H1 (cell line): Measurements from ENCODE around the gene BAZ2B. TPM values are rescaled to one million over a fixed set of nuclear protein-coding genes. Genes with fewer than 3 reads are reported as not detected.

Experiments
- CTCF ChIA-PET: fragments of 300-600 bp; sonication (Branson Sonifier 250); formaldehyde crosslinking; loops from one replicate; lab custom pipeline; 2021; ENCODE audit not compliant: partially characterized antibody; lab: Charles Lee
- POLR2A ChIA-PET: fragments of 300-600 bp; sonication (Branson Sonifier 250); formaldehyde crosslinking; loops from one replicate; lab custom pipeline; 2021; ENCODE audit warnings: inconsistent platforms; ENCODE audit not compliant: partially characterized antibody; lab: Charles Lee
- DNase-seq, 2 experiments: peaks; one replicate each; pipeline versions ENCODE4 v3.0.0 to v3.0.0-alpha.2; 2010 to 2022; ENCODE audit warnings: low spot score in 2 of 2, low read depth in 1 of 2, mixed read lengths in 1 of 2
- FAIRE-seq: peaks from 2 replicates; lab custom pipeline; 2011; peaks lifted over from hg19 to GRCh38; lab: Jason Lieb, UNC
- H2AFZ ChIP-seq: 2 replicates; pipeline ENCODE4 v1.8.1; 2012; ENCODE audit warnings: low read length, inconsistent platforms
- H2AK5ac ChIP-seq: 2 replicates; pipeline ENCODE4 v1.6.1; 2013; ENCODE audit warnings: low read depth, low read length
- H2BK120ac ChIP-seq: replicated peaks from 2 replicates; pipeline ENCODE3; 2013; ENCODE audit warnings: low read depth, low read length, inconsistent platforms
- H2BK12ac ChIP-seq: 2 replicates; pipeline ENCODE4 v1.6.1; 2013; ENCODE audit warnings: low read depth, low read length
- H2BK15ac ChIP-seq: 2 replicates; pipeline ENCODE4 v1.6.1; 2013; ENCODE audit warnings: low read length
- H2BK20ac ChIP-seq: 2 replicates; pipeline ENCODE4 v1.6.1; 2013; ENCODE audit warnings: low read length
- H2BK5ac ChIP-seq: 2 replicates; pipeline ENCODE4 v1.6.1; 2013; ENCODE audit warnings: low read depth, low read length
- H3K14ac ChIP-seq: 2 replicates; pipeline ENCODE4 v1.6.1; 2013; ENCODE audit warnings: inconsistent platforms; ENCODE audit not compliant: insufficient read length
- H3K18ac ChIP-seq: 2 replicates; pipeline ENCODE4 v1.6.1; 2013; ENCODE audit warnings: low read length; ENCODE audit errors: extremely low read depth
- H3K23ac ChIP-seq: 2 replicates; pipeline ENCODE4 v1.6.1; 2013; ENCODE audit warnings: inconsistent platforms; ENCODE audit not compliant: insufficient read length
- H3K23me2 ChIP-seq: 2 replicates; pipeline ENCODE4 v1.6.1; 2013; ENCODE audit warnings: low read depth, low read length
- H3K27ac ChIP-seq: 2 replicates; pipeline ENCODE4 v1.6.1; 2011; ENCODE audit warnings: low read depth, low read length, inconsistent platforms
- H3K27me3 ChIP-seq, 4 experiments: replicated peaks in 1 of 4; 1 replicate in 1 of 4; 2 replicates in 3 of 4; pipeline versions ENCODE4 v1.6.1 to v1.8.1; 2011 to 2013; ENCODE audit warnings: low read length in 3 of 4, mild to moderate bottlenecking in 3 of 4, inconsistent platforms in 2 of 4, mixed read lengths in 2 of 4, moderate library complexity in 1 of 4; ENCODE audit not compliant: control insufficient read depth in 3 of 4, insufficient read depth in 3 of 4; ENCODE audit errors: extremely low read depth in 1 of 4
- H3K36me3 ChIP-seq, 4 experiments: 2 replicates each; pipeline versions ENCODE4 v1.6.1 to v1.8.1; 2011 to 2013; ENCODE audit warnings: mild to moderate bottlenecking in 4 of 4, low read length in 3 of 4, moderate library complexity in 2 of 4, control low read depth in 1 of 4, inconsistent platforms in 1 of 4; ENCODE audit not compliant: insufficient read depth in 4 of 4, control insufficient read depth in 2 of 4
- H3K4ac ChIP-seq: replicated peaks from 2 replicates; pipeline ENCODE3; 2013; ENCODE audit warnings: low read length, low read depth, mixed read lengths, inconsistent platforms; ENCODE audit not compliant: insufficient read length
- H3K4me1 ChIP-seq, 4 experiments: replicated peaks in 1 of 4; 1 replicate in 1 of 4; 2 replicates in 3 of 4; pipeline versions ENCODE4 v1.6.1 to v1.8.1; 2011 to 2013; ENCODE audit warnings: low read length in 3 of 4, inconsistent platforms in 2 of 4, mixed read lengths in 1 of 4; ENCODE audit not compliant: insufficient read depth in 4 of 4, control insufficient read depth in 3 of 4
- H3K4me2 ChIP-seq, 2 experiments: 2 replicates each; pipeline versions ENCODE4 v1.6.1 to v1.8.1; 2011 to 2013; ENCODE audit warnings: low read depth in 2 of 2, low read length in 2 of 2, control low read depth in 1 of 2, inconsistent platforms in 1 of 2, mild to moderate bottlenecking in 1 of 2; ENCODE audit not compliant: insufficient read depth in 1 of 2
- H3K4me3 ChIP-seq, 4 experiments: fragments of 200-600, 300-600 bp in 1 of 4; sonication (generic), shearing (Covaris generic), sonication (Bioruptor Twin) in 1 of 4; 2 replicates each; pipeline versions ENCODE4 v1.5.1 to v1.8.1; 2011 to 2016; ENCODE audit warnings: low read length in 4 of 4, low read depth in 3 of 4, control low read depth in 2 of 4, inconsistent platforms in 2 of 4, mild to moderate bottlenecking in 2 of 4, mixed read lengths in 1 of 4, moderate library complexity in 1 of 4; ENCODE audit not compliant: insufficient read depth in 2 of 4; ENCODE audit errors: extremely low read depth in 1 of 4
- H3K56ac ChIP-seq: replicated peaks from 2 replicates; pipeline ENCODE3; 2013; ENCODE audit warnings: low read depth, mild to moderate bottlenecking, mixed read lengths, low read length, inconsistent platforms; ENCODE audit not compliant: insufficient read length
- H3K79me1 ChIP-seq: 2 replicates; pipeline ENCODE4 v1.6.1; 2013; ENCODE audit warnings: low read depth, low read length, control low read depth
- H3K79me2 ChIP-seq, 2 experiments: 2 replicates each; pipeline versions ENCODE4 v1.6.1 to v1.8.1; 2012 to 2013; ENCODE audit warnings: low read length in 2 of 2, mild to moderate bottlenecking in 2 of 2, inconsistent platforms in 1 of 2; ENCODE audit not compliant: insufficient read depth in 2 of 2, control insufficient read depth in 1 of 2
- H3K9ac ChIP-seq, 4 experiments: replicated peaks in 1 of 4; 1 replicate in 1 of 4; 2 replicates in 3 of 4; pipeline versions ENCODE4 v1.6.1 to v1.8.1; 2011 to 2013; ENCODE audit warnings: low read depth in 3 of 4, low read length in 3 of 4, control low read depth in 2 of 4, mild to moderate bottlenecking in 2 of 4, moderate library complexity in 2 of 4, inconsistent platforms in 1 of 4; ENCODE audit errors: extremely low read depth in 1 of 4
- H3K9me3 ChIP-seq, 2 experiments: 2 replicates each; pipeline versions ENCODE4 v1.6.1 to v1.8.1; 2012 to 2013; ENCODE audit warnings: mild to moderate bottlenecking in 2 of 2, moderate library complexity in 2 of 2, control low read depth in 1 of 2, inconsistent platforms in 1 of 2, low read depth in 1 of 2, low read length in 1 of 2, mixed read lengths in 1 of 2; ENCODE audit not compliant: insufficient read depth in 2 of 2
- H4K20me1 ChIP-seq, 2 experiments: replicated peaks in 1 of 2; 2 replicates each; pipeline versions ENCODE3 to v1.8.1; 2011 to 2013; ENCODE audit warnings: inconsistent platforms in 2 of 2, low read length in 2 of 2, mild to moderate bottlenecking in 1 of 2; ENCODE audit not compliant: insufficient read depth in 2 of 2, control insufficient read depth in 1 of 2
- H4K5ac ChIP-seq: 2 replicates; pipeline ENCODE4 v1.6.1; 2013; ENCODE audit warnings: low read length, low read depth, mixed read lengths, inconsistent platforms; ENCODE audit not compliant: insufficient read length
- H4K8ac ChIP-seq: 2 replicates; pipeline ENCODE4 v1.8.0; 2013; ENCODE audit warnings: mild to moderate bottlenecking, moderate library complexity, low read length, inconsistent platforms; ENCODE audit not compliant: insufficient read depth; ENCODE audit errors: extremely low read depth
- H4K91ac ChIP-seq: replicated peaks from 2 replicates; pipeline ENCODE3; 2013; ENCODE audit warnings: low read length, mixed read lengths, inconsistent platforms; ENCODE audit not compliant: insufficient read length
- BACH1 ChIP-seq: IDR thresholded peaks from 2 replicates; pipeline ENCODE4 v1.6.1; 2012; ENCODE audit warnings: low read length, improper control_type of control experiment
- EP300 ChIP-seq, 2 experiments: IDR thresholded peaks; 1 replicate in 1 of 2; 2 replicates in 1 of 2; pipeline ENCODE4 v1.6.1; 2011 to 2012; ENCODE audit warnings: low read depth in 2 of 2, low read length in 2 of 2, mild to moderate bottlenecking in 2 of 2, borderline replicate concordance in 1 of 2, inconsistent platforms in 1 of 2, moderate library complexity in 1 of 2
- EZH2 ChIP-seq: fragments of 200-600 bp; sonication (generic); IDR thresholded peaks from 2 replicates; pipeline ENCODE4 v1.7.1; 2012; ENCODE audit warnings: low read depth, mild to moderate bottlenecking, moderate library complexity, low read length, inconsistent platforms; ENCODE audit not compliant: severe bottlenecking
- KDM4A ChIP-seq: IDR thresholded peaks from one replicate; pipeline ENCODE4 v1.7.1; 2012; ENCODE audit warnings: low read depth, mild to moderate bottlenecking, moderate library complexity, low read length, inconsistent platforms; ENCODE audit not compliant: severe bottlenecking
- MAFK ChIP-seq: IDR thresholded peaks from 2 replicates; pipeline ENCODE4 v1.6.1; 2012; ENCODE audit warnings: low read depth, mild to moderate bottlenecking, improper control_type of control experiment, low read length
- POU5F1 ChIP-seq: IDR thresholded peaks from 2 replicates; pipeline ENCODE4 v1.6.1; 2011; ENCODE audit warnings: low read depth, mild to moderate bottlenecking, low read length, moderate library complexity
- RXRA ChIP-seq: IDR thresholded peaks from 2 replicates; pipeline ENCODE4 v1.6.1; 2011; ENCODE audit warnings: low read depth, mild to moderate bottlenecking, low read length, moderate library complexity; ENCODE audit not compliant: insufficient read depth
- SIN3A ChIP-seq, 2 experiments: IDR thresholded peaks in 1 of 2; conservative IDR thresholded peaks in 1 of 2; 2 replicates each; pipeline ENCODE4 v1.6.1; 2011 to 2012; ENCODE audit warnings: low read length in 2 of 2, improper control_type of control experiment in 1 of 2, low read depth in 1 of 2, mild to moderate bottlenecking in 1 of 2
- SIX5 ChIP-seq: IDR thresholded peaks from 2 replicates; pipeline ENCODE4 v1.6.1; 2011; ENCODE audit warnings: mild to moderate bottlenecking, low read depth, low read length
- SP1 ChIP-seq: IDR thresholded peaks from 2 replicates; pipeline ENCODE4 v1.6.1; 2011; ENCODE audit warnings: low read depth, low read length
- SUZ12 ChIP-seq: fragments of 200-600 bp; sonication (generic); IDR thresholded peaks from 2 replicates; pipeline ENCODE4 v1.6.1; 2012; ENCODE audit warnings: mild to moderate bottlenecking, inconsistent platforms, low read length, moderate library complexity, mixed read lengths
- TAF7 ChIP-seq: optimal IDR thresholded peaks from 2 replicates; pipeline ENCODE3; 2011; ENCODE audit warnings: low read depth, mild to moderate bottlenecking, inconsistent platforms, low read length, moderate library complexity, borderline replicate concordance
- TEAD4 ChIP-seq: IDR thresholded peaks from 2 replicates; pipeline ENCODE4 v1.6.1; 2012; ENCODE audit warnings: low read depth, low read length, inconsistent platforms, mixed read lengths
- WGBS, 2 experiments: shearing (Covaris generic) in 1 of 2; methylation state at CpG; one replicate each; pipeline versions ENCODE4 v1.1.6 to v1.1.7; 2013 to 2015; ENCODE audit warnings: low lambda C conversion rate in 2 of 2, mixed read lengths in 2 of 2, inconsistent platforms in 1 of 2, low coverage in 1 of 2, missing lambda C conversion rate in 1 of 2; ENCODE audit not compliant: insufficient replicate concordance in 2 of 2, insufficient coverage in 1 of 2, insufficient read length in 1 of 2; ENCODE audit errors: extremely low coverage in 1 of 2, missing lambda C conversion rate in 1 of 2; 5-methylcytosine and 5-hydroxymethylcytosine counted together
- polyA plus RNA-seq, 7 experiments: library from polyadenylated mRNA; depleted of rRNA in 3 of 7; stranded (reverse) in 5 of 7; unstranded in 2 of 7; fragments of >200 nt in 5 of 7; fragments of 200-250 nt in 2 of 7; gene quantifications; 1 replicate in 5 of 7; 2 replicates in 1 of 7; 4 replicates in 1 of 7; pipeline versions ENCODE4 v1.2.1 to v1.2.3, GENCODE V29; 2011 to 2013; ENCODE audit warnings: missing spikeins in 2 of 7, mixed read lengths in 2 of 7
- total RNA-seq: library from RNA; stranded (reverse); fragmentation: NEBNext Ultra II Directional; extraction: Animal tissue kit (Norgen Biotek cat#: 25700); gene quantifications from 2 replicates; pipeline ENCODE4 v1.2.1, GENCODE V29; 2021
- TF ChIP-seq, protein P1 (sequence below): IDR thresholded peaks from 2 replicates; pipeline ENCODE4 v1.6.1; 2012; ENCODE audit warnings: inconsistent platforms

BAZ2B gene
- total and polyA plus RNA-seq, 2 of the 8 experiments (the other 6 are each of a cell fraction or from before 2014, with no cell fraction given) = 15.2 to 46.3 TPM

DNA sequence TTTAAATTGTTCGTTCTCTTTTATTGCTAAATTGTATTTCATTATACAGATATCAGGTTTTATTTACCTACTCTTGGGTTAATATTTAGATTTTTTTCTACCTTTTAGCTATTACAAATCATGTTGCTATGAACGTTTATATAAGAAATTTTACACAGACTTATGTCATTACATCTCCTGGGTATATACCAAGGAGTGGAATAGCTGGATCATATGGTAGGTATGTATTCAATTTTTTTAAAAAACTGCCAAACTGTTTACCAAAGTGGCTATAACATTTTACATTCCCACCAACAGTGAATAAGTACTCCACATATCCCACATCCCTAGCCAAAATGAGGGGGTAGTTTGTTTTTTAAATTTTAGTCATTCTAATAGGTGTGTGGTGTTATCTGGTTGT, 32.3 kb upstream of the BAZ2B start:
- no peak overlapping the region for H4K8ac ChIP-seq
- no peak overlapping the region for H3K23ac ChIP-seq
- H3K9ac ChIP-seq = no peak overlapping the region
- no peak overlapping the region for H3K18ac ChIP-seq
- no peak overlapping the region for H2BK120ac ChIP-seq
- H3K4me3 ChIP-seq = no peak overlapping the region
- no peaks in the 10 kb centered on the region for H3K79me2 ChIP-seq
- peaks cover 14 to 22% of the 10 kb centered on the region in 2 experiments for H3K9me3 ChIP-seq
- no peak overlapping the region for H2BK5ac ChIP-seq
- H3K27me3 ChIP-seq = no peaks in the 10 kb centered on the region
- no peak for FAIRE-seq
- no peak overlapping the region for H2BK20ac ChIP-seq
- no peak overlapping the region for H3K14ac ChIP-seq
- H3K79me1 ChIP-seq = no peaks in the 10 kb centered on the region
- no peak overlapping the region for H2AK5ac ChIP-seq
- no peak for DNase-seq
- no peak overlapping the region for H3K4ac ChIP-seq
- H3K27ac ChIP-seq = no peak overlapping the region
- peaks cover 0 to 2% (median 0%) of the 10 kb centered on the region in 4 experiments; a peak in 1 of 8 replicates for H3K36me3 ChIP-seq
- no peak overlapping the region for H3K56ac ChIP-seq
- H4K5ac ChIP-seq = no peak overlapping the region
- no peaks in the 10 kb centered on the region for H3K23me2 ChIP-seq
- H3K4me2 ChIP-seq = no peak overlapping the region
- WGBS, 2 experiments = 63% methylated on average over 2 of the region's 2 CpGs; no CpG with 5 or more reads in 1 of the 2 experiments
- H4K91ac ChIP-seq = no peak overlapping the region
- POLR2A ChIA-PET = no interaction called here
- no peaks in the 10 kb centered on the region for H4K20me1 ChIP-seq
- no peak overlapping the region for H2BK12ac ChIP-seq
- no peaks in the 10 kb centered on the region for H3K4me1 ChIP-seq
- H2AFZ ChIP-seq = no peak overlapping the region
- H2BK15ac ChIP-seq = no peak overlapping the region
- CTCF ChIA-PET = interaction anchor here (0.6 to 0.8 kb wide), 4 partner anchors 20 to 1413 kb away, joined by 3 to 4 read pairs (median 3); no protein-coding TSS in a partner anchor
- TF ChIP-seq EP300 (IDR thresholded peaks at IDR 0.05; ENCODE audit: borderline replicate concordance in 1 of 2, low read depth in 2 of 2, low read length in 2 of 2) (no peak), SP1 (no peak), SUZ12 (no peak), SIX5 (no peak), TEAD4 (no peak), KDM4A (no peak), MAFK (no peak), POU5F1 (no peak), TAF7 (no peak), BACH1 (no peak), EZH2 (no peak), RXRA (no peak), SIN3A (conservative IDR thresholded peaks at IDR 0.05 in 1 of 2, IDR thresholded peaks at IDR 0.05 in 1 of 2; ENCODE audit: low read depth in 1 of 2, low read length in 2 of 2) (no peak)
- TF ChIP-seq, protein P1, sequence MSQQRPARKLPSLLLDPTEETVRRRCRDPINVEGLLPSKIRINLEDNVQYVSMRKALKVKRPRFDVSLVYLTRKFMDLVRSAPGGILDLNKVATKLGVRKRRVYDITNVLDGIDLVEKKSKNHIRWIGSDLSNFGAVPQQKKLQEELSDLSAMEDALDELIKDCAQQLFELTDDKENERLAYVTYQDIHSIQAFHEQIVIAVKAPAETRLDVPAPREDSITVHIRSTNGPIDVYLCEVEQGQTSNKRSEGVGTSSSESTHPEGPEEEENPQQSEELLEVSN = no peak
